Transverse colon (tissue), 4 donors: Measurements from ENCODE around the gene LRRN1. TPM values are rescaled to one million over a fixed set of nuclear protein-coding genes. Genes with fewer than 3 reads are reported as not detected.

ENCODE experiments used
- DNase-seq: peaks from one replicate; pipeline ENCODE4 v3.0.0-alpha.2; 2019
- H3K27ac ChIP-seq, 4 donors: fragments of 200-600 bp; sonication (generic); 2 replicates each; pipeline ENCODE4 v1.5.1; 2016 to 2018; ENCODE audit warnings: inconsistent platforms in 4 of 4
- H3K27me3 ChIP-seq: fragments of 200-600 bp; sonication (generic); 2 replicates; pipeline ENCODE4 v1.5.1; 2017; ENCODE audit warnings: inconsistent platforms
- H3K36me3 ChIP-seq, 4 donors: fragments of 200-600 bp; sonication (generic); 2 replicates each; pipeline ENCODE4 v1.5.1; 2017 to 2019; ENCODE audit warnings: inconsistent platforms in 4 of 4
- H3K4me1 ChIP-seq, 4 donors: fragments of 200-600 bp; sonication (generic); 2 replicates each; pipeline ENCODE4 v1.5.1; 2017 to 2020; ENCODE audit warnings: inconsistent platforms in 4 of 4
- H3K4me3 ChIP-seq, 4 donors: fragments of 200-600 bp; sonication (generic); 1 replicate in 1 of 4; 2 replicates in 3 of 4; pipeline versions ENCODE4 v1.5.1 to v1.6.1; 2017 to 2019; ENCODE audit warnings: inconsistent platforms in 4 of 4
- H3K9me3 ChIP-seq, 2 donors: fragments of 200-600 bp; sonication (generic); 2 replicates each; pipeline ENCODE4 v1.5.1; 2017 to 2019; ENCODE audit warnings: inconsistent platforms in 2 of 2
- EP300 ChIP-seq: sonication (generic); formaldehyde crosslinking; IDR thresholded peaks from one replicate; pipeline ENCODE4 v1.6.1; 2017; ENCODE audit warnings: antibody characterized with exemption, low read depth
- POLR2A ChIP-seq: fragments of 450-650 bp; IDR thresholded peaks from one replicate; pipeline ENCODE4 v1.6.1; 2016; ENCODE audit warnings: antibody characterized with exemption, mild to moderate bottlenecking, moderate library complexity
- POLR2AphosphoS5 ChIP-seq, 3 donors: sonication (generic); formaldehyde crosslinking; IDR thresholded peaks; one replicate each; pipeline ENCODE4 v1.6.1; 2016; ENCODE audit warnings: antibody characterized with exemption in 3 of 3
- WGBS, 2 donors: methylation state at CpG; one replicate each; pipeline ENCODE4 v1.1.5; 2018; ENCODE audit warnings: low coverage in 1 of 2; 5-methylcytosine and 5-hydroxymethylcytosine counted together
- in situ Hi-C, 4 donors: fragments of 200-750 bp; cut with MboI; loops; one replicate each; pipeline versions ENCODE4 v1.15.0 to v1.15.1; 2017; ENCODE audit warnings: low sequenced_read_pairs in 3 of 4, low pct_ligation_motif_present in 1 of 4, low pct_unique_long_range_greater_than_20kb in 1 of 4
- intact Hi-C: fragments of 100-400 bp; cut with DNase I; formaldehyde crosslinking; loops from one replicate; pipeline ENCODE4 v1.15.1; 2023; ENCODE audit warnings: low total_unique reads
- total RNA-seq, 4 donors: library from RNA; depleted of rRNA; stranded (reverse); fragments of >200 nt; gene quantifications; one replicate each; pipeline ENCODE4 v1.1.0, GENCODE V29; 2016
- TF ChIP-seq, protein P1 (sequence below), 5 experiments: fragments of 200-600 bp in 3 of 5; fragments of 450-650 bp in 2 of 5; sonication (generic) in 3 of 5; IDR thresholded peaks; 1 replicate in 2 of 5; 2 replicates in 3 of 5; pipeline ENCODE4 v1.5.1; 2016 to 2017; ENCODE audit warnings: antibody characterized with exemption in 5 of 5, inconsistent platforms in 3 of 5, mild to moderate bottlenecking in 2 of 5, moderate library complexity in 1 of 5

Gene LRRN1
- total RNA-seq, 4 donors from 2014 or later, result 0.32 to 0.55 TPM; not detected in 2

DNA sequence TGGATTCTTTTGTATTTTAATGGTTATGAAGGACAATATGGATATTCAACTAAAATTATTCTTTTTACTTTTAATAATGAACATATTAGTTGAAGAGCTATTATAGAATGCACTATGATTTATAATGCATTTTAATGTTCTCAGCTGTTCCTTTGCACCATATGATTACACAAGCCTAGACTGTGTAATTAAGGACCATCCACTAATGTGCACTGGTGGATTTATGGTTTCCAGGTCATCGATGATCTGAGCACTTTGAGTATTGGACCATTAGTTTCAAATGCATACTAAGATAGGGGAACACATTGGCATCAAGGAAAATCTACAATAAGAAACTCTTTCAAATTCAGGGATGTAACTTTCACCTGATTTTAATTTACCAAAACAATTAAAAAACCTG, 16.8 kb downstream of the LRRN1 start:
- DNase-seq, result no peak
- no peaks in the 10 kb centered on the region for H3K27me3 ChIP-seq
- in situ Hi-C loops (no loop called here), intact Hi-C loops (no loop called here)
- H3K9me3 ChIP-seq, result no peaks in the 10 kb centered on the region
- WGBS, 2 donors, result 86% methylated on average over 1 of the region's 1 CpG; no CpG with 5 or more reads in 1 of the 2 donors
- H3K4me3 ChIP-seq, result no peak overlapping the region
- no peak overlapping the region for H3K27ac ChIP-seq
- TF ChIP-seq EP300 (no peak), POLR2AphosphoS5 (IDR thresholded peaks at IDR 0.05) (no peak), POLR2A (no peak)
- TF ChIP-seq, protein P1, sequence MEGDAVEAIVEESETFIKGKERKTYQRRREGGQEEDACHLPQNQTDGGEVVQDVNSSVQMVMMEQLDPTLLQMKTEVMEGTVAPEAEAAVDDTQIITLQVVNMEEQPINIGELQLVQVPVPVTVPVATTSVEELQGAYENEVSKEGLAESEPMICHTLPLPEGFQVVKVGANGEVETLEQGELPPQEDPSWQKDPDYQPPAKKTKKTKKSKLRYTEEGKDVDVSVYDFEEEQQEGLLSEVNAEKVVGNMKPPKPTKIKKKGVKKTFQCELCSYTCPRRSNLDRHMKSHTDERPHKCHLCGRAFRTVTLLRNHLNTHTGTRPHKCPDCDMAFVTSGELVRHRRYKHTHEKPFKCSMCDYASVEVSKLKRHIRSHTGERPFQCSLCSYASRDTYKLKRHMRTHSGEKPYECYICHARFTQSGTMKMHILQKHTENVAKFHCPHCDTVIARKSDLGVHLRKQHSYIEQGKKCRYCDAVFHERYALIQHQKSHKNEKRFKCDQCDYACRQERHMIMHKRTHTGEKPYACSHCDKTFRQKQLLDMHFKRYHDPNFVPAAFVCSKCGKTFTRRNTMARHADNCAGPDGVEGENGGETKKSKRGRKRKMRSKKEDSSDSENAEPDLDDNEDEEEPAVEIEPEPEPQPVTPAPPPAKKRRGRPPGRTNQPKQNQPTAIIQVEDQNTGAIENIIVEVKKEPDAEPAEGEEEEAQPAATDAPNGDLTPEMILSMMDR (IDR thresholded peaks at IDR 0.05), result no peak
- no peaks in the 10 kb centered on the region for H3K36me3 ChIP-seq
- no peaks in the 10 kb centered on the region for H3K4me1 ChIP-seq

DNA sequence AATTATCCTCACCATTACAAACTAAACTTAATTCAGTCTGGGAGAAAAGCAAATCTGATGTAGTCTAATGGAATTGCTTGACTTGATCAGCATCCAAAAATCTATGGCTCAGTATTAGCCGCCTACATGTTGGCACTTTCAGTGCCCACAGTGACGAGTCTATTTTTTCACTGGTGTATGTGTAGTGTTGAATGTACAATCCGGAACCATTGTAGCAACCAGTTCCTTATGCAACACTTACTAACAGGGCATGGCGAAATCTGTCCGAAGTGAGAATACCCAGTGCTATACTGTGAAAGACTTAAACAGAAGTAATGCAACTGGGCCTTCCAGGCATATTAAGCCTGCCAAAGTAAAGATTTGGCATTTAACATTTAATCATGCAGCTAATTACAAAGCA, 18.6 kb downstream of the LRRN1 start:
- no peaks in the 10 kb centered on the region for H3K9me3 ChIP-seq
- intact Hi-C loops, result no loop called here
- no peak overlapping the region for H3K4me3 ChIP-seq
- H3K36me3 ChIP-seq, result no peaks in the 10 kb centered on the region
- no peak for TF ChIP-seq POLR2A
- TF ChIP-seq, protein P1 (IDR thresholded peaks at IDR 0.05), result no peak
- TF ChIP-seq EP300, result no peak
- no peak for TF ChIP-seq POLR2AphosphoS5 (IDR thresholded peaks at IDR 0.05)
- no peak overlapping the region for H3K27ac ChIP-seq
- in situ Hi-C loops, result no loop called here
- 96 to 100% methylated on average over 3 to 5 of the region's 5 CpGs for WGBS, 2 donors
- no peaks in the 10 kb centered on the region for H3K4me1 ChIP-seq
- no peak for DNase-seq
- H3K27me3 ChIP-seq, result no peaks in the 10 kb centered on the region

DNA sequence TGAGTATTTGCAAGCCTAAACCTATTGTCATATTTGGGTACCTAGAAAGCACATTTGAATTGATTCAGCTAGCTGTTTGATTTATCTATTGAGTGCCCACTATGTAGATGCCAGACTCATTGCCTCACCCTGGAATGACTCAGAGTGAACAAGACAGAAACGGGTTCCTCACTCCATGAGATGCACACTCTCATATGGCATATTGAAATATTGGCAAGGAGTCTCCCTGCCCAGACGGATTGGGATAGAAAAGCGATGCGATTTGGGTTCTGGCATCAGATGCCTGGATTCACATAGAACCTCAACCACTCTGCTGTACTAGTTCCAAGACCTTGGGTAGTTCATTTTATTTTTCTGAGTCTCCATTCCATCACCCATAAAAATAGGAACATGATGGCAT, 22.5 kb downstream of the LRRN1 start:
- Histone ChIP-seq H3K27me3 (no peaks in the 10 kb centered on the region), H3K4me1 (no peaks in the 10 kb centered on the region), H3K27ac (no peak overlapping the region), H3K36me3 (no peaks in the 10 kb centered on the region), H3K4me3 (no peak overlapping the region), H3K9me3 (no peaks in the 10 kb centered on the region)
- in situ Hi-C loops (no loop called here), intact Hi-C loops (no loop called here)
- TF ChIP-seq, protein P1 (IDR thresholded peaks at IDR 0.05), result no peak
- TF ChIP-seq EP300, result no peak
- no peak for TF ChIP-seq POLR2A
- TF ChIP-seq POLR2AphosphoS5 (IDR thresholded peaks at IDR 0.05), result no peak
- DNase-seq, result no peak
- 84% methylated on average over 4 of the region's 4 CpGs; no CpG with 5 or more reads in 1 of the 2 donors for WGBS, 2 donors

DNA sequence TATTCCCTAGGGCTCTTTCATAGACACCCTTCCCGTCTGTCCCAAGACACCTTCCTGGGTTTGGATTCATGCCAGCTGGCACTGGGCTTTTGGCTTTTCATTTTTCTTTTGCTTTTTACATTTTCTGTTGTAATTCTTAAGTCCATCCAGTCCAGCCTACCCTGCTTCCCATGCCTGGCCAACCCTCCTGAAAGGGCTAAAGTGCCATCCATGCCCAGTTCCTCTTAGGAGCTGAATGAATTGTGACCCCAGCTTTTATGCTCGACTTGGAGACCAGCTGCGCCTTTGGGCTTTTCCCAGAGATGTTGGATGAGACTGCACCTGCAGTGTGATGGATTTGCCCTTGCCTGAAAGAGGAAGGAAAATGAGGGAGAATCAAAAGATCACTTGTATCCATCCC, 25.8 kb downstream of the LRRN1 start:
- H3K27me3 ChIP-seq, result no peaks in the 10 kb centered on the region
- H3K4me1 ChIP-seq, result no peaks in the 10 kb centered on the region
- H3K36me3 ChIP-seq, result no peaks in the 10 kb centered on the region
- intact Hi-C loops (loop anchor here (5.0 kb wide), 1 partner anchor 532 kb away; no protein-coding TSS in a partner anchor), in situ Hi-C loops (no loop called here)
- TF ChIP-seq, protein P1 (IDR thresholded peaks at IDR 0.05), result no peak
- TF ChIP-seq EP300 (no peak), POLR2A (no peak), POLR2AphosphoS5 (IDR thresholded peaks at IDR 0.05) (no peak)
- 79 to 83% methylated on average over 3 of the region's 3 CpGs for WGBS, 2 donors
- H3K27ac ChIP-seq, result no peak overlapping the region
- H3K9me3 ChIP-seq, result no peaks in the 10 kb centered on the region
- no peak overlapping the region for H3K4me3 ChIP-seq
- no peak for DNase-seq
